LNCAP (cell line): ENCODE data around the gene TGFBR3.

Experiments
- CTCF ChIP-seq: fragments of 450-650 bp; IDR thresholded peaks from 2 replicates; pipeline ENCODE4 v1.5.1; 2017; ENCODE audit warnings: mild to moderate bottlenecking

Gene TGFBR3

DNA sequence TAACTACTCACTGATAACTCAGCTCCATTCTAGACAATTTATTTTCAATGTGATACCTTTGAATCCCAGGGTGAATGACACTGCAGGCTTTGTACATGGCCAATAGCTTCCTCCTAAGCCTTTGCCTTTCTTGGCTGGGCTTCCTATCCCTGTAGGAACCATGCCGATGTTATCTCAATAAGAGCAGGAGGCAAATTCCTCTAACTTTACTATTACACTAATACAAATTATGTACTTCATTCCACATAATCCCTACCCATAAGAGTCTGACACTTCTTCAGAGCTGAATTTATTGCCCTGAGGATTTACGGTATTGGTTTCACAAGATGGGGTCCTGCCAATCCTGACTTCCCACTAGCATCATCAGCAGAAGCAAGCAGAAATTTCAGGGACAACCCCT lies 14.0 kb downstream of the TGFBR3 start:
- no peak for TF ChIP-seq CTCF

GRCh38 chr1:91870322-91870721 lies 15.6 kb downstream of the TGFBR3 start:
- TF ChIP-seq CTCF: no peak

DNA sequence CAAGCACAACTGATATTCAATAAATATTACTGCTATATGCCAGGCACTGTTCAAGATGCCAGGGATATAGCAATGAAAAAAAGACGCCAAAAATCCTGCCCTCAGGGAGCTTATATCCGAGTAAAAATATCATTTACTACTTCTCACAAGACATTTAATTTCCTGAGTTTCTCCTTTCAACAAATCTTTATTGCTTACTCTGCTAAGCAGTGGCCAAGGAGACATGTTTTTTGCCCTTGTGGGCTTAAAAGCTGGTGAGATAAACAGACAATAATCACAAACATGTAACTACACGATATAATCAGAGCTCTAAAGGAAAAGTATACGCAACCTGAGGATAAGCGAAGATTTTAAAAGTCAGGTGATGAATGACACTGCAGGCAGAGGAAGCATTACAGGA lies 19.5 kb downstream of the TGFBR3 start:
- no peak for TF ChIP-seq CTCF

GRCh38 chr1:91864017-91864700 lies 21.8 kb downstream of the TGFBR3 start:
- TF ChIP-seq CTCF: no peak

- no peak for TF ChIP-seq CTCF
Observed at GRCh38 chr1:91863498-91863897, 22.5 kb downstream of the TGFBR3 start.

- no peak for TF ChIP-seq CTCF
Observed at GRCh38 chr1:91862120-91862519, 23.8 kb downstream of the TGFBR3 start.

DNA sequence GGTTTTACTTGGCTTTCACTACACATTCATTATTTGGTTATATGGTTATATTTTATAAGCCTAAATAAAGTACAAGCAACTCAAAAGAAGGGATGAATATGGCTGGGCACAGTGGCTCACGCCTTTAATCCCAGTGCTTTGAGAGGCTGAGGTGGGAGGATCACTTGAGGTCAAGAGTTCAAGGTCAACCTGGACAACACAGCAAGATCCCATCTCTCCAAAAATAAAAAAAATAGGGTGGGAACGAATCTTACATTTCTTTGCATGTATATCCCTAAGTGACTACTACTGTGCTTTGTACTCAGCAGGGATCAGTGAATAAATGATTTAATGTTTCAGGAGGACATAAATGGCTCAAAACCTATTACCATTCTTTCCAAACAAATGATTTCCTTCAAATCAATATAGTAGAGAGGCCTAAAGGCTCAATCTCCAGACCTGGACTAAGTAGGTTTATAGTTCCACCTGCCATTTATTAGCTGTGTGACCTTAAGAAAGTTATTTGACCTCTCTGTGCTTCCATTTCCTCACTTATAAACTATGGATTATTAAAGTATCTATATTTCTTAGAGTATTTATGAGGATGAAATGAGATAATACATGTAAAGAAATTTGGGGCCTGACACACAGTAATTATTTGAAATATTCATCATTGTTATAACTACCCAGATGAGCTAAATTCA lies 28.3 kb downstream of the TGFBR3 start:
- TF ChIP-seq CTCF: no peak
